HepG2 (cell line): ENCODE measurements around the gene POLR1E. TPM values are rescaled to one million over a fixed set of nuclear protein-coding genes. Genes with fewer than 3 reads are reported as not detected.

Experiments
- ATAC-seq: fragments of 200-7000 bp; cut with Tn5 transposase; 3 replicates; pipeline ENCODE4 v1.9.1; 2020; ENCODE audit warnings: mild to moderate bottlenecking, moderate library complexity
- BruUV-seq: library from RNA; stranded (reverse); fragments of 400-500 nt; replicated peaks from 2 replicates; lab custom pipeline; 2021; lab: Mats Ljungman, UMichigan
- CTCF ChIA-PET: fragments of 300-600 bp; formaldehyde crosslinking; extraction: SDS; loops from one replicate; lab custom pipeline; 2021; ENCODE audit warnings: low total read pairs, inconsistent platforms, low intra/inter-chr PET ratio; lab: Yijun Ruan, JAX
- POLR2A ChIA-PET: fragments of 350-600 bp; sonication (Branson Sonifier 250); formaldehyde crosslinking; loops from one replicate; lab custom pipeline; 2020; ENCODE audit warnings: antibody characterized with exemption, inconsistent platforms; lab: Yijun Ruan, JAX
- DNase-seq: peaks from one replicate; pipeline ENCODE4 v3.0.0-alpha.2; 2015; ENCODE audit warnings: low spot score
- FAIRE-seq: peaks from 3 replicates; lab custom pipeline; 2011; peaks lifted over from hg19 to GRCh38; lab: Jason Lieb, UNC
- H2AFZ ChIP-seq: one replicate; pipeline ENCODE4 v1.6.1; 2011; ENCODE audit warnings: low read length, inconsistent platforms
- H3K27ac ChIP-seq: fragments of 300-600 bp; 3 replicates; pipeline ENCODE4 v1.8.0; 2011; ENCODE audit warnings: mixed run types, mild to moderate bottlenecking, mixed read lengths, low read length, inconsistent platforms; ENCODE audit not compliant: insufficient read depth; ENCODE audit errors: extremely low read length
- H3K27me3 ChIP-seq, 2 experiments: fragments of 200-600 bp in 1 of 2; 2 replicates in 1 of 2; 3 replicates in 1 of 2; pipeline versions ENCODE4 v1.6.0 to v1.8.0; 2011; ENCODE audit warnings: low read length in 2 of 2, mild to moderate bottlenecking in 2 of 2, moderate library complexity in 2 of 2, inconsistent platforms in 1 of 2; ENCODE audit not compliant: insufficient read depth in 2 of 2, control insufficient read depth in 1 of 2
- H3K36me3 ChIP-seq, 2 experiments: fragments of 200-600 bp in 1 of 2; replicated peaks in 1 of 2; 2 replicates in 1 of 2; 3 replicates in 1 of 2; pipeline versions ENCODE4 v1.5.1 to v1.8.0; 2011; ENCODE audit warnings: low read length in 2 of 2, inconsistent platforms in 1 of 2; ENCODE audit not compliant: insufficient read depth in 2 of 2, control insufficient read depth in 1 of 2
- H3K4me1 ChIP-seq: 2 replicates; pipeline ENCODE4 v1.5.1; 2012; ENCODE audit warnings: low read length, inconsistent platforms; ENCODE audit not compliant: insufficient read depth
- H3K4me2 ChIP-seq: 2 replicates; pipeline ENCODE4 v1.6.0; 2011; ENCODE audit warnings: low read depth, low read length, inconsistent platforms
- H3K4me3 ChIP-seq, 3 experiments: fragments of 200-600 bp in 1 of 3; sonication (generic), shearing (Covaris generic) in 1 of 3; replicated peaks in 1 of 3; 2 replicates each; pipeline ENCODE4 v1.5.1; 2011 to 2016; ENCODE audit warnings: low read length in 3 of 3, inconsistent platforms in 2 of 3, low read depth in 2 of 3, mild to moderate bottlenecking in 2 of 3, control low read depth in 1 of 3, mixed read lengths in 1 of 3; ENCODE audit not compliant: insufficient read depth in 1 of 3
- H3K79me2 ChIP-seq: one replicate; pipeline ENCODE4 v1.6.1; 2011; ENCODE audit warnings: low read length, inconsistent platforms; ENCODE audit not compliant: insufficient read depth
- H3K9ac ChIP-seq: 2 replicates; pipeline ENCODE4 v1.6.0; 2011; ENCODE audit warnings: mild to moderate bottlenecking, low read depth, low read length, inconsistent platforms; ENCODE audit not compliant: insufficient read depth
- H3K9me3 ChIP-seq: 2 replicates; pipeline ENCODE4 v1.5.1; 2012; ENCODE audit warnings: mild to moderate bottlenecking, low read length
- H4K20me1 ChIP-seq: 2 replicates; pipeline ENCODE4 v1.6.0; 2011; ENCODE audit warnings: inconsistent platforms, mild to moderate bottlenecking, low read length, moderate library complexity; ENCODE audit not compliant: insufficient read depth
- AHR ChIP-seq: IDR thresholded peaks from 2 replicates; pipeline ENCODE4 v1.6.1; 2018; ENCODE audit warnings: missing genetic modification reagents, missing compliant biosample characterization
- TCF12 ChIP-seq, 2 experiments: fragments of 450-650 bp in 1 of 2; sonication (generic) in 1 of 2; formaldehyde crosslinking in 1 of 2; IDR thresholded peaks; 2 replicates each; pipeline versions ENCODE4 v1.6.1 to v1.8.0; 2017 to 2022; ENCODE audit warnings: antibody characterized with exemption in 1 of 2, mild to moderate bottlenecking in 1 of 2, missing genetic modification reagents in 1 of 2, moderate library complexity in 1 of 2
- ZNF124 ChIP-seq: sonication (generic); formaldehyde crosslinking; IDR thresholded peaks from 2 replicates; pipeline ENCODE4 v1.4.0; 2020; ENCODE audit warnings: missing genetic modification reagents
- ZNF407 ChIP-seq: sonication (generic); formaldehyde crosslinking; IDR thresholded peaks from one replicate; pipeline ENCODE4 v1.5.1; 2020; ENCODE audit warnings: mild to moderate bottlenecking, missing genetic modification reagents; ENCODE audit errors: not compliant biosample characterization
- ZNF460 ChIP-seq: sonication (generic); formaldehyde crosslinking; IDR thresholded peaks from 2 replicates; pipeline ENCODE4 v1.5.1; 2020; ENCODE audit warnings: missing genetic modification reagents, mild to moderate bottlenecking, borderline replicate concordance
- WGBS: methylation state at CpG from one replicate; pipeline ENCODE4 v1.1.6; 2017; ENCODE audit warnings: low lambda C conversion rate; 5-methylcytosine and 5-hydroxymethylcytosine counted together
- in situ Hi-C: cut with HindIII; loops from 2 replicates; pipeline ENCODE4 v1.10.0; 2017; ENCODE audit warnings: low pct_unique_long_range_greater_than_20kb; ENCODE audit not compliant: extremely low pct_ligation_motif_present
- intact Hi-C: fragments of 100-400 bp; cut with micrococcal nuclease; formaldehyde crosslinking; loops from one replicate; pipeline ENCODE4 v1.10.0; 2022; ENCODE audit not compliant: unreplicated experiment
- polyA plus RNA-seq, 8 experiments: library from polyadenylated mRNA; depleted of rRNA in 3 of 8; stranded (reverse) in 7 of 8; unstranded in 1 of 8; fragments of >200 nt; fragmentation: Illumina TruSeq in 4 of 8; extraction: Trizol in 4 of 8; gene quantifications; 2 replicates each; pipeline versions ENCODE4 v1.2.1 to v1.2.3, GENCODE V29; 2011 to 2016; ENCODE audit warnings: low read depth in 4 of 8, missing spikeins in 1 of 8, mixed read lengths in 1 of 8; ENCODE audit not compliant: insufficient read depth in 1 of 8
- total RNA-seq, 5 experiments: library from RNA; depleted of rRNA; stranded (reverse); fragments of >200 nt; fragmentation: Illumina TruSeq; extraction: Trizol; gene quantifications; 2 replicates each; pipeline ENCODE4 v1.2.3, GENCODE V29; 2016; ENCODE audit warnings: low read depth in 1 of 5
- TF ChIP-seq, protein P1 (sequence below): sonication (generic); formaldehyde crosslinking; IDR thresholded peaks from 2 replicates; pipeline ENCODE4 v1.5.1; 2020; ENCODE audit warnings: missing genetic modification reagents, mild to moderate bottlenecking, borderline replicate concordance

The POLR1E gene
- total and polyA plus RNA-seq, 2 of the 13 experiments (the other 11 are each of a cell fraction or from before 2014, with no cell fraction given) = 23.0 to 37.8 TPM

- intact Hi-C loops = no loop called here
- TF ChIP-seq TCF12 (IDR thresholded peaks at IDR 0.05) = no peak
- no peak for TF ChIP-seq TCF12 (CRISPR knock-in tag; IDR thresholded peaks at IDR 0.05)
- no peak for TF ChIP-seq ZNF407 (CRISPR knock-in tag)
- TF ChIP-seq, protein P1, sequence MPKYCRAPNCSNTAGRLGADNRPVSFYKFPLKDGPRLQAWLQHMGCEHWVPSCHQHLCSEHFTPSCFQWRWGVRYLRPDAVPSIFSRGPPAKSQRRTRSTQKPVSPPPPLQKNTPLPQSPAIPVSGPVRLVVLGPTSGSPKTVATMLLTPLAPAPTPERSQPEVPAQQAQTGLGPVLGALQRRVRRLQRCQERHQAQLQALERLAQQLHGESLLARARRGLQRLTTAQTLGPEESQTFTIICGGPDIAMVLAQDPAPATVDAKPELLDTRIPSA = no peak
- TF ChIP-seq AHR (CRISPR knock-in tag) = no peak
- TF ChIP-seq ZNF124 (CRISPR knock-in tag) = no peak
- no peak for TF ChIP-seq ZNF460 (CRISPR knock-in tag)
- Histone ChIP-seq H3K4me3 (no peak overlapping the region), H3K27me3 (no peaks in the 10 kb centered on the region), H3K4me2 (no peak overlapping the region), H3K27ac (no peak overlapping the region), H3K36me3 (no peaks in the 10 kb centered on the region), H2AFZ (no peak overlapping the region), H3K79me2 (no peaks in the 10 kb centered on the region), H3K9ac (no peak overlapping the region), H4K20me1 (no peaks in the 10 kb centered on the region), H3K4me1 (no peaks in the 10 kb centered on the region), H3K9me3 (no peaks in the 10 kb centered on the region)
- 57% methylated on average over 1 of the region's 1 CpG for WGBS
- no peak for DNase-seq
- ATAC-seq = no peak
- ChIA-PET CTCF (no interaction called here), POLR2A (no interaction called here)
- no TSS peak for BruUV-seq
- no peak for FAIRE-seq
- in situ Hi-C loops = no loop called here
These were observed 65.0 kb downstream of the POLR1E start for GRCh38 chr9:37550781-37551180.
